GM21447 (cell line): ENCODE measurements around the gene ACSF2.

ENCODE experiments used
- ATAC-seq: cut with Tn5 transposase; IDR thresholded peaks from one replicate; pipeline ENCODE4 v1.9.1; 2021; ENCODE audit not compliant: unreplicated experiment

ACSF2 gene

GRCh38 chr17:50519141-50519834 is 93.3 kb downstream of the ACSF2 start:
- no peak for ATAC-seq

- no peak for ATAC-seq
These were observed 94.5 kb downstream of the ACSF2 start for GRCh38 chr17:50520483-50520882.

GRCh38 chr17:50521514-50521913 is 95.5 kb downstream of the ACSF2 start:
- ATAC-seq = no peak

GRCh38 chr17:50522766-50523165 is 96.7 kb downstream of the ACSF2 start:
- ATAC-seq = no peak

- no peak for ATAC-seq
These were observed 97.2 kb downstream of the ACSF2 start for GRCh38 chr17:50523208-50523607.
